NOMO-1 treated with dmso at 0.1 percent for 144 hours (cell line): ENCODE results near the gene DKK2.
"Not testable (repeated sequence)": the region's sequence is repeated elsewhere in the genome, so short reads cannot be mapped to it uniquely, and the experiment has no call there.

Experiments used
- DNase-seq: peaks from one replicate; lab custom pipeline; 2025; ENCODE audit not compliant: unreplicated experiment; lab: John Stamatoyannopoulos, UW

The DKK2 gene

DNA sequence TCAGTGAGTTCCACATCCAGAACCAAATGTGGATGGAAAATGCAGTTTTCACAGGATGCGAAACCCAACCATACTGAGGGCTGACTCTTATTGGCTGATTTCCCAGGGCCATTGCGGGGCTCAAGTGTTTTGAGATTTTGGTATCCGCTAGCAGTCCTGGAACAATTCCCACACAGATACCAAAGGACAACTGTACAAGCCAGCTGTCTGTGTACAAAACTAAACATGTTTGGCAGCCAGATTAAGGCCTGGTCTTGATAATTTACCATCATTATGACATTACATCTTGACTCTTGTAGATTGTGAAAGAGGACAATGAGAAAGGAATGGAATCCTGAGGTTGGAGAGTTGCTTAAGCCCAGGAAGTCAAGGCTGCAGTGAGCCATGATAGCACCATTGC, 121.9 kb downstream of the DKK2 start:
- no peak for DNase-seq

DNA sequence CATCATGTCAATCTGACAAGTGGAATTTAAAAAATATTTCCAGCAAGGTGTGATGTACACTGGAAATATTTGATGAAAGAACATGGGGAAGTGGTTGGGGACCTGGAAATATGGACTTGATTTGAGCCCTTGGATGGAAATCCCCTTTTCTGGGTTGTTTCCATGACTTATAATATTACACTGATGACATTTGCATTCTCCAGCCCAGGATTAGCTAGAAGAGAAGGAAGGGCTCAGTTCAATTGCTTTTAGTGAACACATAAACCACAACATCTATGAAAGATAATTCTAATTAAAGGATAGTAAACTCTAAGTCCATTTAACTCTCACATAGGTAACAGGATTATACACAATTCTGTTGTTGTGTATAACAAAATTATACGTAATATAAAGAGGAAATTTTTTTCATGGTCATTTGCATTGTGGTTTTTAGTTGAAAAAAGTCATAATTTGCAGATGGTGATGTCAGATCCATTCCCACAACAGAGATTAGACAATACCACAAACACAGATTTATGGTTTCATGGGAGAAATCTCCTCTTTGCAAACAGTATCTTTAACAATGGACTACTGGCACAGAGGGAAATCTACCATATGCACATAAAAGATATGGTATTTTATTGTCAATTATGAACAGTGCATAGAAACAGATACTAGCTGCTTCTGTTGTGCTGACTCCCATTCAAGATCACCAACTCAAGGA, 126.5 kb downstream of the DKK2 start:
- DNase-seq: no peak

DNA sequence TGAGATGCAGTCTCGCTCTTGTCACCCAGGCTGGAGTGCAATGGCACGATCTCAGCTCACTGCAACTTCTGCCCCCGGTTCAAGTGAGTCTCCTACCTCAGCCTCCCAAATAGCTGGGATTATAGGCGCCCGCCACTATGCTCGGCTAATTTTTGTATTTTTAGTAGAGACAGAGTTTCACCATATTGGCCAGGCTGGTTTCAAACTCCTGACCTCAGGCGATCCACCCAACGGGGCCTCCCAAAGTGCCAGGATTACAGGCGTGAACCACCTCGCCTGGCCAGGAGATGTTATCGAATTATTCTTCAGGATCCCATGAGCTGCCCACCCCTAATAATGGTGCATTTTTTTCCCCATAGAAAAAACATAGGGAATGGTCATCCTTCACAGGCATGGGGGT, 128.1 kb downstream of the DKK2 start:
- not testable (repeated sequence) for DNase-seq

DNA sequence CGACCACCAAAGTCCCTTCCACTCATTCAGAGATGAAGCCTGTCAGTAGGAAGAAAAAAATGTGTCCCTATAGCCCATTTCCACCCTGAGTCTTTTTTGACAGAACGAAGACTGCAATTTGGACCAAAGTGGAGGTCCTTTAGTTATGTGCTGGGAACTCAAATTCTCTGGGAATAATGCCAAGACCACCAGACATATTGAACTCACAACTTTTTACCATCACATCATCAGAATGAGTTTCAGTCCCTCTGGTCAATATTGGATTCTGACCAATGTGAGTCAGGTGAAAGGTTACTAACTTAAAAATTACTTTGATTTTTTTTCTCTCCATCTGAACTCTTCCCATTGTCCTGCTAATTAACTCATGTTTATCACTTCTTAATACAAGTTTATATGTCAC, 128.9 kb downstream of the DKK2 start:
- no peak for DNase-seq

DNA sequence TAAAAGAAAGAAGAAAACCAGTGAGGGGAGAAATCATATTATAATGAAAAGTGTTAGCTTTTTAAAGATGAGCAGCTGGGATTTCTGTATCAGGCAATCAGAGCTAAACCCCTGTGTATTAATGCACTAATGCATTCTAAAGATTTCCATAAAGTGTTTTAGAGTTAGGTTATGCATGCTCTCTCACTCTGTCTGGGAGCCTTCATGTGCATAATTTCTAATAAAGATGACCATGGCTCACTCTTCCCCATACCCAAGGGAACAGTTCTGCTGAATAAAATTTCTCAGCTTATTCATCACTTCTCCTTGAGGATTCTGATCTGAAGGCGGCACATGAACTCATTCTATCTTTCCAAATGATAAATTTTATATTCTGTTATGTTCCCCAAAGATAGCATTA, 129.4 kb downstream of the DKK2 start:
- DNase-seq: no peak

DNA sequence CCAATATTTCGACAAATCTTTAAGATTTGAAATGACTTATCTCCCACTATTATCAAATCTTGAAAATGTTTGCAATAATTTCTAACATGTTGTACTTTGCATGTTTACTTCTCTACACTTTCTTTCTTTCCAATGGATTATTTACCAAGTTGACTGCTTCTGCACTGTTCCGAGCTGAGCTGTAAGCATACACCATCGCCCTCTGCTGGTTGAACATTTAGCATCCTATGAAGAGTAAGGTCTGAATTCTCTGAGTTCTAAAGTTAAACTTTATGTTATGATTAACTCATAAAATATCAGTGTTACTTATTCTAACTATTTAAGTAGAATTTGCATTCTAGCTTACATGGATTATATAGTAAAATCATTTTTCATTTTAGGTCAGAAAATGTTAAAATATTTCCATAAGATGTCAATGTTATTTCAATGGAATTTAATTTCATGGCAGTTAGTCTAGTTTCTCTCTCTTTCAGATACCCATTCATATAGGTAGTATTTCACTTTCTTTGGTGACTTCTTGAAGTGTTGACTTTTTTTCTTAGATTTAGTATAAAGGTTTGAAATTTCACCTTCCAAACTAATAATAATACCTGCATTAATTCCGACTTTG, 137.4 kb downstream of the DKK2 start:
- DNase-seq: peak; percentile 9

DNA sequence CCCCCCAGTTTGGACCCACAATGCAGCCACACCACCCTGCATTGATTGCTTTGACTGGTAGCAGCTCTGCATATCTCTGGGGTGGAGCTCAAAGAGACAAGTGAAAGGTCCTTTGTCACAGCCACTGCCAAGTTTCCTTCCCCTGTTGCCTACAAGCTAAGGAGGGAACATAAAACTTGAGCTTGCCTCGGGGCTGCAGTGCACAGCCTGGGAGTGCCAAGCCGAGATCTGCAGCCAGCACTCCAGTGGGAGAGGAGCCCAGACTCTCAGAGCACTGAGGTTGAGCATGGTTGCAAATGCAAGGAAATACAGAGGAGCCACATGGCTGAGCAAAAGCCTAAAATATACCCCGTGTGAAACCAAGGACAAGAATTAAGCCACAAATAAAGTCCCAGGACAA, 142.2 kb downstream of the DKK2 start:
- no peak for DNase-seq

DNA sequence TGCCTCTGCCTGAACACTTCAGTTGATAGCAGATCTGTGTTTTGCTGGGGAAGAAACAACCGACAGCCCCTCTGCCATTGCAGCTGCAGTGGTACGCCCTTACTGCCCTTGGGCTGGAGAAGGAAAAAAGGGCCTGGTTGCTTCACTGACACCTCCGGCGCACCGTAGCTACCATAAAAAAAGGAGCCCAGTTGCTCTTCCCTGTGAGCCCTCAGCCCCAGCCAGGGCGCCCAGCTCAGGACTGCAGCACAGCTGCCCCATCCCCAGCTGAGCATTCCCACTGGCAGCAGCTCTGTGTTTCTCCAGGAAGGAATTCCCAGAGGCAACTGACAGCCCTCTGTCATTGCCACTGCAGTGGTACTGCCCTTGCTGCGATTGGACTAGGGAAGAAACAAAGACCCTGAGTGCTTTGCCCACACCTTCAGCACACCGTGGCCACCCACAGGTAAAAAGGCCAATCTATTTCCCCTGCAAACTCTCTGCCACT, 142.7 kb downstream of the DKK2 start:
- DNase-seq: no peak

DNA sequence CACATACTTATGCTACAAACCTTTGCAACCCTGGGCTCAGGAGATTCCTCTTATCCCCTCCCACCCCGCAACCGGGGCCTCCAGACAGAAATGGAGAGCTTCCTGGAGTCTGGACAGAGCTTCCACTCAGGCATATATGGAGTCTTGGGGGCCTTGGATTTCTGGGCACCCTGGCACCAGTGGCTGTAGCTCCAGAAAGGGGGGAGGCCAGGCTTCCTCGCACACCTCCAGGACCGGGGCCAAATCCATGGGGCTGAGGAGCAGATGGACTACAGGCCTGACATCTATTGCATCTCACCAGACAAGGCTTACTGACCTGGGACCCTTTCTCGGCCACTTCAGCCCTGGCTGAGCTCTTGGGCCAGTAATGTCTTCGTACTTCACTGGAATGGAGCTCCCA, 143.3 kb downstream of the DKK2 start:
- DNase-seq: no peak

DNA sequence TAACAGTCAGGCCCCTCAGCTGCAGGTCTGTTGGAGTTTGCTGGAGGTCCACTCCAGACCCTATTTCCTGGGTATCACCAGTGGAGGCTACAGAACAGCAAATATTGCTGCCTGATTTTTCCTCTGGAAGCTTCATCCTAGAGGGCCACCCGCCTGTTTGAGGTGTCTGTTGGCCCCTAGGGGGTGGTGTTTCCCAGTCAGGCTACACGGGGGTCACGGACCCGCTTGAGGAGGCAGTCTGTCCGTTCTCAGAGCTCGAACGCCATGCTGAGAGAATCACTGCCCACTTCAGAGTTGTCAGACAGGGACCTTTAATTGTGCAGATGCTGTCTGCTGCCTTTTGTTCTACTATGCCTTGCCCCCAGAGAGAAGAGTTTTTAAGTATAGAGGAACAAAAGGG, 160.8 kb downstream of the DKK2 start:
- DNase-seq: no peak
